Common myeloid progenitor, CD34-positive (primary cell): ENCODE results near the gene PTPRM.

ENCODE experiments used
- CTCF ChIA-PET: fragments of 350-600 bp; sonication (Branson Sonifier 250); formaldehyde crosslinking; loops from one replicate; lab custom pipeline; 2021; ENCODE audit warnings: antibody characterized with exemption; lab: Charles Lee
- POLR2A ChIA-PET: fragments of 350-600 bp; sonication (Branson Sonifier 250); formaldehyde crosslinking; loops from one replicate; lab custom pipeline; 2021; ENCODE audit warnings: antibody characterized with exemption; lab: Charles Lee
- DNase-seq, 3 donors: peaks; one replicate each; pipeline versions ENCODE4 v3.0.0 to v3.0.0-alpha.2; 2013
- H3K27ac ChIP-seq, 2 experiments: 1 replicate in 1 of 2; 2 replicates in 1 of 2; pipeline ENCODE4 v1.7.0; 2013; ENCODE audit warnings: inconsistent platforms in 2 of 2, low read length in 2 of 2, mild to moderate bottlenecking in 2 of 2, low read depth in 1 of 2, moderate library complexity in 1 of 2; ENCODE audit not compliant: severe bottlenecking in 2 of 2, insufficient read depth in 1 of 2, poor library complexity in 1 of 2
- H3K27me3 ChIP-seq, 5 experiments: replicated peaks in 2 of 5; 1 replicate in 3 of 5; 2 replicates in 2 of 5; pipeline versions ENCODE4 v1.6.1 to v1.7.0; 2013; ENCODE audit warnings: low read length in 4 of 5, mild to moderate bottlenecking in 2 of 5, moderate library complexity in 2 of 5, inconsistent platforms in 1 of 5; ENCODE audit not compliant: insufficient read depth in 5 of 5, control insufficient read depth in 4 of 5
- H3K36me3 ChIP-seq, 4 experiments: 1 replicate in 2 of 4; 2 replicates in 2 of 4; pipeline versions ENCODE4 v1.6.1 to v1.7.0; 2013; ENCODE audit warnings: low read length in 3 of 4, control low read depth in 1 of 4, mild to moderate bottlenecking in 1 of 4; ENCODE audit not compliant: control insufficient read depth in 4 of 4, insufficient read depth in 4 of 4
- H3K4me1 ChIP-seq, 4 experiments: 1 replicate in 3 of 4; 2 replicates in 1 of 4; pipeline versions ENCODE4 v1.6.1 to v1.7.1; 2013; ENCODE audit warnings: low read length in 3 of 4, mild to moderate bottlenecking in 3 of 4, control low read depth in 1 of 4, inconsistent platforms in 1 of 4, moderate library complexity in 1 of 4; ENCODE audit not compliant: control insufficient read depth in 4 of 4, insufficient read depth in 4 of 4; ENCODE audit errors: control extremely low read depth in 1 of 4
- H3K4me3 ChIP-seq, 7 experiments: 1 replicate in 4 of 7; 2 replicates in 3 of 7; pipeline versions ENCODE4 v1.5.1 to v1.7.0; 2013; ENCODE audit warnings: mild to moderate bottlenecking in 7 of 7, low read length in 6 of 7, moderate library complexity in 6 of 7, inconsistent platforms in 2 of 7, low read depth in 2 of 7, control low read depth in 1 of 7; ENCODE audit not compliant: insufficient read depth in 4 of 7, control insufficient read depth in 1 of 7; ENCODE audit errors: extremely low read depth in 1 of 7
- H3K9me3 ChIP-seq, 5 experiments: 1 replicate in 4 of 5; 2 replicates in 1 of 5; pipeline versions ENCODE4 v1.6.1 to v1.7.1; 2013; ENCODE audit warnings: low read length in 4 of 5, mild to moderate bottlenecking in 2 of 5, inconsistent platforms in 1 of 5, low read depth in 1 of 5, moderate library complexity in 1 of 5; ENCODE audit not compliant: control insufficient read depth in 4 of 5, insufficient read depth in 2 of 5; ENCODE audit errors: control extremely low read depth in 1 of 5
- WGBS: methylation state at CpG from one replicate; pipeline ENCODE4 v1.1.5; 2013; ENCODE audit not compliant: insufficient coverage; 5-methylcytosine and 5-hydroxymethylcytosine counted together

The PTPRM gene

DNA sequence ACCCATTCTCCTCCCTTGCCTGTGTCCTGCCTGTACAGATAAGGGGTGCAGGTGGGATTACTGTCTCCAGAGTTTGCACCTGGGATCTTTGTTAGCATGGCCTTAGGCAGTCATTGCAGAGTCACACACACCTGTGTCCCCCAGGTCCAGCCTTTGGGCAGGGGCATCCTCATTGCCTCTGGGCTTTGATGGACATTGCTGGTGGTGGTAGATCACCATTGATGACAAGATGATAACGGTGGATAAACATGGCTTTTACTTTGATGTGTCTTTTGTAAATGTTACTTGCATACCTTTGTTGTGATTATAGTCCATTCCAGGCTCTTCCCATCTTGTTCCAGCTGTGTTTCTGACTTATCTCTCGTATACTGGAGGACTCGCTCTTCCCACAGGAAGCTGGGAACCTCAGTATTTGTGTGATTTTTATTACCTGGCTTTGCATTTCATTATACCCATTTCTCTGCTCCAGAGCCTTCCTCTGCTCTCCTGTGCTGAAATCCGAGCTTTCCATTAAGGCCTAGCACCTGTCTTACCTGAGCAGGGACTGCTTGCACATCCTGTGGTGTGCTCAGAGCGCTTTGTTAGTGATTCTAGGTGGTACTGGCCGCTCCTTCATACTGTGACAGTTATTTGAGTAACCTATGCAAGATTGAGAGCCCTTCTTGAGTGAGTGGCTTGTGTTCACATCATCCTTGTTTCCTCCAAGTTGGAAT is 79.2 kb downstream of the PTPRM start:
- no peaks in the 10 kb centered on the region for H3K36me3 ChIP-seq
- H3K9me3 ChIP-seq, result peaks cover 0 to 25% (median 2%) of the 10 kb centered on the region in 5 experiments
- CTCF ChIA-PET, result no interaction called here
- POLR2A ChIA-PET, result no interaction called here
- H3K4me3 ChIP-seq, result no peak overlapping the region
- no peak for DNase-seq
- H3K27ac ChIP-seq, result no peak overlapping the region
- no peaks in the 10 kb centered on the region for H3K27me3 ChIP-seq
- H3K4me1 ChIP-seq, result no peaks in the 10 kb centered on the region
- WGBS, result 96% methylated on average over 5 of the region's 6 CpGs

DNA sequence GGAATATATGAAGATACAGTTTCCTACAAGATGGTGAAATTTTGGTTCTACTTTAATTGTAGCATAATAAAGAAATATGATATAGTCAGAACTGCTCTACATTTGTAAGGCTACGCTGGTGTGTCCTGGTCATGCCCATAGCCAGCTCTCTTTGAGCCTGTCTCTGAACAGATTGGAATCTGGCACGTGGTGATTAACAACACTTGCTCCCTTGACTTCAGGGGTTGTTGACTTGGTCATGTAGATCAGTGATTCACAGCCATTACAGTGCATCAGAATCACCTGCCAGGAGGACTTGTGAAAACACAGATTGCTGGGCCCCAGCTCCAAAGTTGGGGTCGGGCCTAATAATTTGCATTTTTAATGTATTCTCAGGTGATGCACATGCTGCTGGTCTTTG is 80.4 kb downstream of the PTPRM start:
- CTCF ChIA-PET, result no interaction called here
- no peaks in the 10 kb centered on the region for H3K27me3 ChIP-seq
- H3K9me3 ChIP-seq, result peaks cover 0 to 25% (median 2%) of the 10 kb centered on the region in 5 experiments

DNA sequence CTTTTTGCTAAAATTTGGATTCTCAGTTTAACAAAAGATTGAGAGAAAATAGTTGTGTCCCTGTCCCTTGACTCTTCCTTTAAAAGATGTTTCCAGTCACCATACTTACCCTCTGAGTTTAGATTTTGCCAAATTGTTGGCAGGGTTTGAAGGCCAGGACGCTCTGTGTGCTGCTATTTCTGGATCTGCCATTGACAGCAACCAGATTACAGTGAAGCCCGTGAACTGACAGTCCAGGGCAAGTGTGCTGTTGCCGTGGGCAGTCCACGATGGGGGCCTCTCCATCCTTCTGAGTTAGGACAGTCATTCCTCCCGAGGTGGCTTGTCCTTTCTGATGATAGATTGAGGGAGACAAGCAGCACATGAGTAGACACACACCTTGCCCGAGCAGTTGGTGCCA is 89.9 kb downstream of the PTPRM start:
- peaks cover 0 to 7% (median 2%) of the 10 kb centered on the region in 5 experiments for H3K9me3 ChIP-seq
- DNase-seq, result no peak
- no peaks in the 10 kb centered on the region for H3K27me3 ChIP-seq
- 94% methylated on average over 6 of the region's 6 CpGs for WGBS
- no peak overlapping the region for H3K27ac ChIP-seq
- no peaks in the 10 kb centered on the region for H3K36me3 ChIP-seq
- H3K4me3 ChIP-seq, result no peak overlapping the region
- no peaks in the 10 kb centered on the region for H3K4me1 ChIP-seq
- ChIA-PET POLR2A (no interaction called here), CTCF (no interaction called here)

More for the DNA sequence above, 80.4 kb downstream of the PTPRM start:
- 100% methylated on average over 3 of the region's 3 CpGs for WGBS
- DNase-seq, result no peak
- no peaks in the 10 kb centered on the region for H3K36me3 ChIP-seq
- H3K27ac ChIP-seq, result no peak overlapping the region
- no peak overlapping the region for H3K4me3 ChIP-seq
- H3K4me1 ChIP-seq, result no peaks in the 10 kb centered on the region
- POLR2A ChIA-PET, result no interaction called here

DNA sequence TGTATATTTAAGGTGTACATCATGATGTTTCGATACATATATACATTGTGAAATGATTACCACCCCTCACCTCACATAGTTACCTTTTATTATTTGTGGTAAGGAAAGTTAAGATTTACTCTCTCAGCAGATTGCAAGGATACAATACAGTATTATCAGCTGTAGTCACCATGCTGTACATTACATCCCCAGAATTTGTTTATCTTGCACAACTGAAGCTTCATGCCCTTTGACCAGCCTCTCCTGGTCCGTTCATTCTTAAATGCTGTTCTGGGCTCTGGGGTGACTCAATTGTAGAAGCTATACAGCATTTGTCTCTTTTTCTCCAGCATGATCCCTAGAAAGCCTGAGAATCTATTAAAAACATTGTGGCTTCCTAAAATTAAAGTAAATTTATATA is 90.8 kb downstream of the PTPRM start:
- H3K9me3 ChIP-seq, result peaks cover 0 to 7% (median 2%) of the 10 kb centered on the region in 5 experiments
- H3K4me1 ChIP-seq, result no peaks in the 10 kb centered on the region
- H3K27me3 ChIP-seq, result no peaks in the 10 kb centered on the region
- H3K4me3 ChIP-seq, result no peak overlapping the region
- ChIA-PET POLR2A (no interaction called here), CTCF (interaction anchor here (1.0 kb wide), 1 partner anchor 9 kb away, joined by 3 read pairs; no protein-coding TSS in a partner anchor)
- no peak overlapping the region for H3K27ac ChIP-seq
- no peaks in the 10 kb centered on the region for H3K36me3 ChIP-seq
- DNase-seq, result no peak
- no CpG with 5 or more reads among the region's 2 CpGs for WGBS

DNA sequence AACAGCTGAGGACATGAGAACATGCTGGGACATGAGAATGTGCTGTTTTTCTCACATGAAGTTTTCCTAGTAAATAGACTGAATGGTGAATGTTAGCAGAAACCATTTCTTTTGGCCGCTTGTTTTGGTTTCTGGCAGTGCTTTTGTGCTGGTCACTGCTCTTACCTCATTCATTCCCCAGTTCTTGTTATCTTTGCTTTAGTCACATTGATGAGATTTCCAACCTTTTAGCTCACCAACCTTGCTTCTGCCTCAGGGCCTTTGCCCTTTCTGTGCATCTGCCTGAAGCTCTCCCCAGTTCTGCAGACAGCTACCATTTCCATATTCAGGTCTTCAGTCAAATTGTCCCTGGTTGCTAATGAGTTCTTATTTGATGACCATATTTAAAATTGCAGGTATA is 91.6 kb downstream of the PTPRM start:
- Histone ChIP-seq H3K4me1 (no peaks in the 10 kb centered on the region), H3K27me3 (no peaks in the 10 kb centered on the region), H3K27ac (no peak overlapping the region), H3K4me3 (no peak overlapping the region), H3K36me3 (no peaks in the 10 kb centered on the region), H3K9me3 (peaks cover 0 to 5% (median 2%) of the 10 kb centered on the region in 5 experiments)
- 100% methylated on average over 1 of the region's 1 CpG for WGBS
- POLR2A ChIA-PET, result no interaction called here
- no peak for DNase-seq
- CTCF ChIA-PET, result interaction anchor here (1.0 kb wide), 1 partner anchor 10 kb away, joined by 3 read pairs; no protein-coding TSS in a partner anchor

DNA sequence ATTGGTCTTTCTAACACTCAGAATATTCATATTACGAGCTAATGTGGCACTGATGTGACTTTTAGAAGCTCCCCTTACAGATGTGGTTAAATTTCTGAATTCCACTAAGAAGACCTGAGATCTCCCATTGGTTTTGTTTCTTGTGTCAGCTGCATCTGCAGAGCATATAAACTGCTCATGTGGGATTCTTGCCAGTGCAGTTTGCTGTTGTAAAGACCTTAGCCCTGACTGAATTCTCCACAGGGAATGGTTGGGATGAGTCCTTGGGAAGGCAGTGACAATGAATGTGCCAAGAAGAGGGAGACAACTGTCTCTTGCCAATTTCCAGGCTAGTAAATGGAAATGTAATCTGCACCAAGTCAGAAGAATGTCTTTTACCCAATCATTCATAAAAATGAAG is 94.1 kb downstream of the PTPRM start:
- 100% methylated on average over 1 of the region's 1 CpG for WGBS
- ChIA-PET POLR2A (no interaction called here), CTCF (no interaction called here)

DNA sequence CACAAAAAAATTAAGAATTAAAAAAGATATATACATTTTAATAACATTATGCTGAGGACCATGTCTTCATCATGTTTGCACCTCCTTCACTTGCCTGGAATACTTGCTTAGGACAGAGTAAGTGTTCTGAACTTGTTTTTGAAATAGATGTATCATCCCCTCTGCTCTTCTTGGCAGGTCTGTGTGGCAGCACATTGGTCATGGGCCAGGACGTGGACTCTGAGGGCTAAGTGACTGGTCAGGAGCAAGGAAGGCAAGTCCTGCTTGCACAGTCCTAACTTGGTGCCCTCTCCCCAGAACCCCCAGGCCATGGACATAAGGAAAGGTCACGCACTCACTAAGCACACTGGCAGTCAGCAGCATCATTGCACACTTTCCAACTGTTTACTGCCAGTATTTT is 95.8 kb downstream of the PTPRM start:
- DNase-seq, result no peak
- ChIA-PET POLR2A (no interaction called here), CTCF (no interaction called here)
- WGBS, result 100% methylated on average over 2 of the region's 2 CpGs
- H3K9me3 ChIP-seq, result no peaks in the 10 kb centered on the region
- H3K4me1 ChIP-seq, result no peaks in the 10 kb centered on the region
- H3K4me3 ChIP-seq, result no peak overlapping the region
- H3K27ac ChIP-seq, result no peak overlapping the region
- no peaks in the 10 kb centered on the region for H3K27me3 ChIP-seq
- H3K36me3 ChIP-seq, result no peaks in the 10 kb centered on the region

More for the DNA sequence above, 94.1 kb downstream of the PTPRM start:
- DNase-seq, result no peak
- H3K27me3 ChIP-seq, result no peaks in the 10 kb centered on the region
- H3K27ac ChIP-seq, result no peak overlapping the region
- no peak overlapping the region for H3K4me3 ChIP-seq
- no peaks in the 10 kb centered on the region for H3K9me3 ChIP-seq
- no peaks in the 10 kb centered on the region for H3K4me1 ChIP-seq
- H3K36me3 ChIP-seq, result no peaks in the 10 kb centered on the region
